Activated CD8-positive, alpha-beta T cell treated with anti-CD3 and anti-CD28 coated beads, Interleukin-2, amount 10 ng/mL, durations not matched to agents 7 days and 5 days (primary cell): Measurements from ENCODE around the gene PDZK1IP1. TPM values are rescaled to one million over a fixed set of nuclear protein-coding genes. Genes with fewer than 3 reads are reported as not detected.

ENCODE experiments used
- ATAC-seq: fragments of 150-1000 bp; cut with Tn5 transposase; one replicate; pipeline ENCODE4 v1.10.0; 2021; ENCODE audit warnings: moderate library complexity
- CTCF ChIA-PET: fragments of 350-600 bp; sonication (Branson Sonifier 250); formaldehyde crosslinking; loops from one replicate; lab custom pipeline; 2021; ENCODE audit warnings: antibody characterized with exemption; lab: Charles Lee
- POLR2A ChIA-PET: fragments of 350-600 bp; sonication (Branson Sonifier 250); formaldehyde crosslinking; loops from one replicate; lab custom pipeline; 2021; ENCODE audit warnings: antibody characterized with exemption; lab: Charles Lee
- DNase-seq: peaks from one replicate; pipeline ENCODE4 v3.0.0-alpha.2; 2020
- H3K27ac Mint-ChIP-seq: one replicate; pipeline ENCODE4 v1.8.0; 2021; ENCODE audit warnings: mild to moderate bottlenecking, mixed read lengths
- H3K27me3 Mint-ChIP-seq: one replicate; pipeline ENCODE4 v1.8.0; 2021; ENCODE audit warnings: low read depth, mixed read lengths
- H3K36me3 Mint-ChIP-seq: one replicate; pipeline ENCODE4 v1.8.0; 2021; ENCODE audit warnings: low read depth, mixed read lengths
- H3K4me1 Mint-ChIP-seq: one replicate; pipeline ENCODE4 v1.8.0; 2021; ENCODE audit warnings: low read depth, mixed read lengths
- H3K4me3 Mint-ChIP-seq: one replicate; pipeline ENCODE4 v1.8.0; 2021; ENCODE audit warnings: mild to moderate bottlenecking, mixed read lengths
- H3K9me3 Mint-ChIP-seq: one replicate; pipeline ENCODE4 v1.8.0; 2022; ENCODE audit warnings: mixed read lengths; ENCODE audit not compliant: insufficient read depth
- total RNA-seq, 2 experiments: library from RNA; stranded (reverse); gene quantifications; one replicate each; pipeline ENCODE4 v1.2.3, GENCODE V29; 2021

The PDZK1IP1 gene
- total RNA-seq, 2 experiments from 2014 or later: not detected

DNA sequence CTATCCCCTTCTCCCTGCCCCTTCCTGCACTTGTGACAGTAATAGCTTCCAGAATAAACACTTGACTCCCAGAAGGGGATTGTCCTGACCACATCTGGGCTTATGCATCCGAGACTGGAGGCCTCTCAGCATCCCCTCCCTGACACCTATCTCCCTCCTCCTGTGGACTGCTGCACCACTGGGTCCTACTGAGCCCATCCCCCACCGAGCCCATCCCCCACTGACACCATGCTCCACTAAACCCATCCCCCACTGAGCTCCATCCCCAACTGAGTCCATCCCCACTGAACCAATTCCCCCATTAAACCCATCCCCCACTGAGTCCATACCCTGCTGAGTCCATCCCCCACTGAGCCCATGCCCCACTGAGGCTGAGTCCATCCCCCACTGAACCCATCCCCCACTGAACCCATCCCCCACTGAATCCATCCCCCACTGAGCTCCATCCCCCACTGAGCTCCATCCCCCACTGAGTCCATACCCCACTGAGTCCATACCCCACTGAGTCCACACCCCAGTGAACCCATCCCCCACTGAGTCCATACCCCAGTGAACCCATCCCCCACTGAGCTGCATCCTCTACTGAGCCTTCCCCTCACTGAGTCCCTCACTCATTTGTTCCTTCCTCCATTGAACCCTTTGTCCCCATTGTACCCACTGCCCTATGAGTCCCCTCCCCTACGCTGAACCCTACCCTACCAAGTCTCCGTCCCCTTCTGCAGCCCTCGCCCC lies 5.6 kb downstream of the PDZK1IP1 start:
- Mint-ChIP-seq H3K27ac (no peak overlapping the region), H3K27me3 (peaks cover 12% of the 10 kb centered on the region), H3K4me1 (peaks cover 5% of the 10 kb centered on the region), H3K4me3 (no peak overlapping the region), H3K36me3 (no peaks in the 10 kb centered on the region), H3K9me3 (no peaks in the 10 kb centered on the region)
- ChIA-PET POLR2A (no interaction called here), CTCF (interaction anchor here (1.2 to 3.8 kb wide), 2 partner anchors 8 to 9 kb away, joined by 4 to 19 read pairs; no protein-coding TSS in a partner anchor)
- DNase-seq (peak; percentile 21), ATAC-seq (peak; percentile 30)

DNA sequence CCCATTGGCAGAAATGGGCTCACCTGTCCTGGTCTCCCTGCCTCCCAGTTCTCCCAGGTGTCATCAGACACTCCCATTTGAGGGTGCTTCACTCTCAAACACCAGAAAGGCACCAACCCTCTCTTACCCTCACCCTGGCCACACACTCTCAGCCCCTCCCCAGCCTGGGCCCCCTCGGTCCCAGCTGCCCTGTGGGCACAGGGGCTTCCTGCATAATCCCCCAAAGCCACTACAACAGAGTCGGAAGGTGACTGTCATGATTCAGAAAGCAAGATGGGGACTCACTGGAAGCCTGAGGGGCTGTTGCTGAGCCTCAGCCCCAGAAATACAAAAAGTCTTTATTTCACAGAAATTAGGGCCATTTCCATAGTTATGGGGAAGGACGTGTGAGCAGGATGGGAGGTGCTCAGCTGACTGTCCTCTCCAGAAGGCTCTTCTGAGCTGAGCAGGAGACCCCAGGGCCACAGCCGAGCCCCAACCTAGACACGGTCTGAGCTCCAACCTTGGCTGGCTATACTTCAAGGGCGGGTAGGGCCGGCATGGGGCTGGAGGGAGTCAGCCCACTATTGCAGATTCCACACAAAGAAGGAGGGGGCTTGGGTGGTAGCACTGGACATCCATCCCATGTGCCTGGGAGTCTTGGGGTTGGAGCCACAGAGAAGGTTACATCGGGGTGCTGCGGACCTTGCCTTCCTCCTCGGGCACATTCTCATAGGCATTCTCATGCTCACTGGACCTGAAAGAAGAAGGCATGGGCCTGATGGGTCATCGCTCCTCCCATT lies 6.3 kb downstream of the PDZK1IP1 start:
- ChIA-PET POLR2A (no interaction called here), CTCF (interaction anchor here (0.8 to 3.8 kb wide), 3 partner anchors 8 to 11 kb away, joined by 3 to 19 read pairs (median 4); no protein-coding TSS in a partner anchor)
- Mint-ChIP-seq H3K27me3 (peaks cover 18% of the 10 kb centered on the region), H3K9me3 (no peaks in the 10 kb centered on the region), H3K36me3 (no peaks in the 10 kb centered on the region), H3K4me3 (no peak overlapping the region), H3K27ac (no peak overlapping the region), H3K4me1 (peaks cover 8% of the 10 kb centered on the region)
- DNase-seq: peak; percentile 19
- no peak for ATAC-seq

DNA sequence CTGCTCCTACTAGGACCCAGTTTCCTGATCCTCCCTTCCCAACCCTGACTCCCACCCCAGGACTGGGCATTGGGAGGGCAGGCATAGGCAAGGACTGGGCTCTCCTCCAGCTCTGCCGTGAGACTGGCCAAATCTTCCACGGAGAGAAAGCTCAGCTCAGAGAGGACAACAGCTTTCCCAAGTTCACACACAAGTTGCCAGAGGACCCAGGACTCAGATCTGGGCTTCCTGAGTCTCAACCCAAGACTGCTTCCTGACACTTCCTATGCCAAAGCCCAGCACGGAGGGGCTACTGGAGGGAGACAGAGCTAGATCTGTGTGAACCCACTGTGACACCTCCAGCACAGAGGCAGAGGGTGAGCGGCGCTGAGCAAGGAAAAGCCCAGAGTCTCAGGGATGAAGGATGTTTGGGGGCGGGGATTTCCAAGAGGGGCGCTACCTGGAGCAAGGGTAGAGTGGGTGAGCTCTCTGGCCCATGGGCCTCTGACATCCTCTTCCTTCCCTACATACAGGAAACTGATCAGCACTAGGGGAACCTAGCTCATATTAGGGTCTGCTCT lies 7.1 kb downstream of the PDZK1IP1 start:
- H3K4me1 Mint-ChIP-seq: peaks cover 8% of the 10 kb centered on the region
- H3K36me3 Mint-ChIP-seq: no peaks in the 10 kb centered on the region
- POLR2A ChIA-PET: no interaction called here
- no peak overlapping the region for H3K4me3 Mint-ChIP-seq
- H3K9me3 Mint-ChIP-seq: no peaks in the 10 kb centered on the region
- DNase-seq (no peak), ATAC-seq (no peak)
- no peak overlapping the region for H3K27ac Mint-ChIP-seq
- peaks cover 21% of the 10 kb centered on the region for H3K27me3 Mint-ChIP-seq
- CTCF ChIA-PET: interaction anchor here (0.8 to 3.8 kb wide), 2 partner anchors 10 to 12 kb away, joined by 3 to 19 read pairs; no protein-coding TSS in a partner anchor

DNA sequence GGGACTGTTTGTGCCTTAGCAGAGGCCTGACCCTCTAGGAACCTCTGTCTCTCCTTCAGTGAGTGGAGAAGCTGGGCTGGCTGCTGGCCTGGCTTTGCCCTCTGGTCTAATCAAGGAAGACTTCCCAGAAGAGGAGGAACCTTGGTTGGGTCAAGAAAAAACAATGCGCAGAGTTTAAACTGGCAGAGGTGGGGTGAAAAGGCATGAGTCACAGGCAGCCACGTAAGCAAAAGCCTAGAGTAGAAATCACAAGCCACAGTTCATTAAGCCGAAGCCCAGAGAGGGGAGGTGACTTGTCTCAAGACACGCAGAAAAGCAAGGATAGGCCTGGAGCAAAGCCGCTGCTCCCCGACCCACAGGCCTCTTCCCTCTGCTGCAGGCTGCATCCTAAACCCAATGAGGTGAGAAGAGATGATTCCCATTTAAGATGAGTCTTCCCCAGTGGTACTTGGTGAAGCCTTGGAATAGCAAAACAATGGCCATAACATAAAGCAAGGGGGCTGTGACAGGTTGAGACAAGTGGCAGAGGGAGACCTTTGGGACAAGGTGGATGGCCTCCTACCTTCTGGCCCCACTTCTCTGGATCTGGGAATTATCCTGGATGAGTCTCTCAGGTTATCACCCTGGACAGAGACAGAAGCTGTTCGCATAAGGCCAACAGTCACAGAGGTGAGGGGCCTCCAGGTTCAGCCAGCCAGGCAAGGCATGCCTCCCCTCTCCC lies 7.7 kb downstream of the PDZK1IP1 start:
- Mint-ChIP-seq H3K27ac (no peak overlapping the region), H3K27me3 (peaks cover 24% of the 10 kb centered on the region), H3K9me3 (no peaks in the 10 kb centered on the region), H3K36me3 (no peaks in the 10 kb centered on the region), H3K4me1 (peaks cover 8% of the 10 kb centered on the region), H3K4me3 (no peak overlapping the region)
- ChIA-PET CTCF (interaction anchor here (2.1 to 3.8 kb wide), 2 partner anchors 10 to 81 kb away, joined by 11 to 19 read pairs; no protein-coding TSS in a partner anchor), POLR2A (no interaction called here)
- ATAC-seq (no peak), DNase-seq (peak; percentile 14)

DNA sequence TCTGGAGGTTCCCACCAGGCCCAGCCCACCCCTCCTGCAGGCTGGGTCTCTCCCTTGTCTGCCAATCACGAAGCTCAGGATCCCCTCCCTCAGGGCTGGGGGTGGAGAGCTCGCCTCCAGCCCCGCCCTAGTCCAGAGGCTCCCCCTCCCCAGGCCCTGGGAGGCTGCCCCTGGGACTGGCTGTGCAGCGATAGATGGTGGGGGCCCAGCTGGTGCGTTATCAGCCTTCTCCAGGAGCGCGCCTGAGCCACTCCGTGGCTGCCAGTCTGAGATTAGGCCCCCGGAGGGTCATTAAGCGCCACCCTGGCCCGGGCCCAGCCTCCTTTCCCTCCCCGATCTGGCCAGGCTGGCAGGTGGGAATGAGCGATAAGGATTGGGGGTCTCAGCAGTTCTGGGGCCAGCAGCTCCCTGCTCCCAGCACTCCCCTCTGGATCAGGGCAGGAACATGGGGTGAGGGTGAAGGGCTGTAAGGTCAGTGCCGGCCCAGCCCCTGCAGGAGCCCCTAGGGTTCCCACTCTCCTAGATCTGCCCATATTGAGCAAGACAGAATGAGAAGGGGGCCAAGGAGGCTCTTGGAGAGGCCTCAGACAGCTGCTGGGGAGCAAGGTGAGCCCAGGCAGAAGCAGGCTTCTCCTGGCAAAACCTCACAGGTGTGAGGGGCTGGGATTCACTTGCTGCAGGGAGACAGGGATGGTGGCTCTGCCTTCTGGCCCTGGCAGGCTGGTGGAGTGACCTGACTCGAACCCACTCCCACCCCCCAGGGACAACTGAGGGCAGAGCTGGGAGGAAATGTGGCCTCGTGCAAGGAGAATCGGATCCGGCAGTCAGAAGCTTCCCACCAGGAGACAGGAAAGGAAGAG lies 8.5 kb downstream of the PDZK1IP1 start:
- ATAC-seq (no peak), DNase-seq (peak; percentile 16)
- ChIA-PET CTCF (interaction anchor here (0.9 to 3.8 kb wide), 3 partner anchors 11 to 256 kb away, joined by 3 to 19 read pairs (median 11); partner anchors contain the start of gene FOXD2), POLR2A (no interaction called here)
- Mint-ChIP-seq H3K4me1 (peaks cover 8% of the 10 kb centered on the region), H3K27me3 (peaks cover 24% of the 10 kb centered on the region), H3K4me3 (no peak overlapping the region), H3K36me3 (no peaks in the 10 kb centered on the region), H3K9me3 (no peaks in the 10 kb centered on the region), H3K27ac (no peak overlapping the region)

DNA sequence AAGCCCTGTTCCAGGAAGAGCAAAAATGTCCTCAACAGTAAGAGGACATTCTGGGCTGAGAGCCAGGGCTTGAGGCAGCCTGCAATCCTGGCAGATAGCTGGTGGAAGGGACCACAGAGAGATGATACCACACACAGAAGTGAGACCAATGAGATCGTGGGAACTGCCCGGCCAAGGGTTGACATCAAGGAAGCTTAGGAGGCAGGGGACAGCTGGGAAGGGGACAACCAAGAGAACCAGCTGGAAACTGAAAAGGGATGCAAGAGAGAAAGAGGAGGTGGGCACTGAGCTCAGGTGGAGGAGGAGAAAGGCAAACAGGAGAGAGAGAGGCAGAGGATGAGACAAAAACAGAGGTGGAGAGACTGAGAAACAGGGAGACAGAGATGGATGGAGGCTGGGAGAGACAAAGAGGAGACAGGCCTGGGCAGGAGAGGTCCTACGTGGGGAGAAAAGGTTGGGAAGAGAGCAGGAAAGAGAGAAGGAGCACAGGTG lies 9.2 kb downstream of the PDZK1IP1 start:
- H3K4me3 Mint-ChIP-seq: no peak overlapping the region

DNA sequence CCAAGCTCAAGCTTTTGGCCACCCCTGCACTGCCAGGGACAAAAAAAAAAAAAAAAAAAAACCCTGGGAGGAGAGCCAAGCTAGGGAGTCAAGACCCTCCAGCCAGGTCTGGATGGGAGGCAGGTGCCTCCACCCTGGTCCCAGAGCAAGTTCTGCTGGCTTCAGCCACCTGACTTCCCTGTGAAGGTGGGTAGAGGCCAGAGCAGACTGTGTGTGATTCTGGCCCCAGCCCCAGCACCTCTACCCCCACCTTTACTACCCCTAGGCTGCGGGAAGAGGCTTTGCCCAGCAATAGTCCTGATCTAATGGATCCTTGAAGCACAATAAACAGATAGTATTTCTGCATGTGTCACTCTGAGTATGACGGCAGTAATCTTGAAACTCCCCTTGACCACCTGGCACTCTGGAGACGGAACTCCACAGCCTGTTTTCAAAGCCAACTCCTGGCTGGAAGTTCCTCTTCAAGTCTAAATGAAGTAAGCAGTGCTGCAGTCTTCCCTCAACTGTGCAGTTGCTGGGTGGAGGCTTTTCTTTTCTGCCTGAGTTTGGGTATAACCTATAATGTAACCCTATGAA lies 9.8 kb downstream of the PDZK1IP1 start:
- POLR2A ChIA-PET: interaction anchor here (0.7 to 1.4 kb wide), 2 partner anchors 154 to 1185 kb away, joined by 3 read pairs; partner anchors contain the start of gene CMPK1
- Mint-ChIP-seq H3K27me3 (peaks cover 26% of the 10 kb centered on the region), H3K4me3 (no peak overlapping the region), H3K27ac (no peak overlapping the region), H3K9me3 (no peaks in the 10 kb centered on the region), H3K36me3 (no peaks in the 10 kb centered on the region), H3K4me1 (peaks cover 8% of the 10 kb centered on the region)
- DNase-seq: no peak
- no peak for ATAC-seq
- CTCF ChIA-PET: interaction anchor here (1.2 to 5.4 kb wide), 7 partner anchors 9 to 531 kb away, joined by 3 to 59 read pairs (median 11); partner anchors contain the start of genes PDZK1IP1 and STIL

More for the DNA sequence above, 9.2 kb downstream of the PDZK1IP1 start:
- Mint-ChIP-seq H3K9me3 (no peaks in the 10 kb centered on the region), H3K4me1 (peaks cover 8% of the 10 kb centered on the region), H3K27ac (no peak overlapping the region), H3K36me3 (no peaks in the 10 kb centered on the region), H3K27me3 (peaks cover 24% of the 10 kb centered on the region)
- ChIA-PET POLR2A (no interaction called here), CTCF (interaction anchor here (0.9 to 5.4 kb wide), 3 partner anchors 13 to 257 kb away, joined by 3 to 59 read pairs (median 11); partner anchors contain the start of gene FOXD2)
- DNase-seq: peak; percentile 16
- ATAC-seq: no peak

DNA sequence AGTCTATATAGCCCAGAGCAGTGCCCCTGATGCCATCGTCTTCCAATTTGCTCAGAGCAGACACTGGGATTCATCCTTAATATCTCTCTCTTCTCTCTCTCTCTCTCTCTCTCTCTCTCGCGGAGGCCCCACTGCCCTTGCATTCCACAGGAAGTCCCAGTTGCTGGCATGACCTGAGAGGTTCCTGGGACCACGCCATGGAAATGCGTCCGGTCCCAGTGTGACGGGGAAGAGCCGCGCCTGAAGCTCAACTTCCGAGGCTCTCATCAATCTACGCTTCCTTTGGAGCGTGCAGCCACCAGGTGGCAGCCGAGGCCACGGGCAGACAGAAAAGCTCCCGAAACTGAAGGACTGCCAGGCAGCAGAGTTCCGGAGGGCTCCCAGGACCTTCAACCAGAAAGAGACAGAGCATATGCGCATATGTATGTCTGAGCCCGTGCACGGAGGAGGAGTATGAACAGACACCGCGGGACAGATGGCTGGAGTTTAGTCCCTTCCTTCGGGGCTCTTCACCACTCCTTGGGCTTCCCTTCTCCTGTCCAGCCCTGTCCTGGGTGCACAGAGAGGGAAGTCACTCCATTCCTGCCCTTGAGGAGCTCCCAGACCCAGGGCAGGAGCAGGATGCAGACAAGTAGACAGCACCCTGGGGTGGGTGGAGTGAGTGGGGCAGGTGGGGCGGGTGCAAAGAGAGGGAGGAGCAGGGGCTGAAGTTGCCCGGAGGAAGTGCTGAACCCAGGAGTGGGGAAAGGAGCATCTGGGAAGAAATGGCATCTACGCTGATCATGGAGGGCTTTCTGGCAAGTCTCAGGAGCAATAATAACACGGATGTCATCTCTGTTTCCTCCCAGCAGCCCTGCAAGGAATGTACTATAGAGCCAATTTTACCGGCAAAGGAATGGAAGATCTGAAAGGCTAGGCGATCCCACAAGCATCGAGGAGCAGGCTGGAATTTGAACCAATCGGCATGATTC lies 10.5 kb downstream of the PDZK1IP1 start:
- Mint-ChIP-seq H3K36me3 (no peaks in the 10 kb centered on the region), H3K27ac (peak overlapping the region; percentile 88), H3K27me3 (peaks cover 26% of the 10 kb centered on the region), H3K4me3 (peak overlapping the region; percentile 80), H3K9me3 (no peaks in the 10 kb centered on the region), H3K4me1 (peaks cover 8% of the 10 kb centered on the region)
- CTCF ChIA-PET: interaction anchor here (0.6 to 5.4 kb wide), 29 partner anchors 10 to 578 kb away, joined by 3 to 59 read pairs (median 4); partner anchors contain the start of genes FOXD2, PDZK1IP1 and STIL
- ATAC-seq: peak; percentile 85
- DNase-seq: peak; percentile 85
- POLR2A ChIA-PET: interaction anchor here (0.7 to 1.4 kb wide), 3 partner anchors 135 to 1184 kb away, joined by 3 to 8 read pairs (median 3); partner anchors contain the start of genes CMPK1 and STIL

DNA sequence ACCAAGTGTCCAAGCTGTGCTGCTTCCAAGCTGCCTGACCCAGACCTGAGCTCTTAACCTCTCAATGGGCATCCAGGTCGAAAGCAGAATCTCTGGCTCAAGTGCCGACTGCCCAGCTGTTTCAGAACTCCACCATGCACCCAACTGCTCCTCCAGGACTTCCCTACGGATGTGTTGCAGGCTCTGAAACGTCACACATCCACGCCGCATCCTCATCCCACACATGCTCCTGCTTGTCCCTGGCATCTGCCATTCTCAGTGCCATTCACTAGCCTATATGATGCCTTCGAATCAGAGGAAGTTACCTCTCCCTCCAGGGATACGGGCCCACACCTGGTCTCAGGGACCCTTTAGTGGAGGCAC lies 11.2 kb downstream of the PDZK1IP1 start:
- no peak for ATAC-seq
- H3K9me3 Mint-ChIP-seq: no peaks in the 10 kb centered on the region
- CTCF ChIA-PET: interaction anchor here (0.6 to 5.4 kb wide), 26 partner anchors 10 to 539 kb away, joined by 3 to 59 read pairs (median 4); partner anchors contain the start of genes FOXD2, PDZK1IP1 and STIL

More for the DNA sequence above, 11.2 kb downstream of the PDZK1IP1 start:
- H3K4me3 Mint-ChIP-seq: peak overlapping the region; percentile 80
- H3K36me3 Mint-ChIP-seq: no peaks in the 10 kb centered on the region
- H3K4me1 Mint-ChIP-seq: peaks cover 8% of the 10 kb centered on the region
- H3K27ac Mint-ChIP-seq: no peak overlapping the region
- DNase-seq: peak; percentile 13
- POLR2A ChIA-PET: interaction anchor here (0.9 to 1.4 kb wide), 2 partner anchors 135 to 155 kb away, joined by 3 to 8 read pairs; partner anchors contain the start of genes CMPK1 and STIL
- peaks cover 27% of the 10 kb centered on the region for H3K27me3 Mint-ChIP-seq
